HG03196 (cell line): ENCODE measurements around the gene TPRN.

Experiments
- ATAC-seq: cut with Tn5 transposase; IDR thresholded peaks from one replicate; pipeline ENCODE4 v1.9.1; 2021; ENCODE audit not compliant: unreplicated experiment

The TPRN gene

DNA sequence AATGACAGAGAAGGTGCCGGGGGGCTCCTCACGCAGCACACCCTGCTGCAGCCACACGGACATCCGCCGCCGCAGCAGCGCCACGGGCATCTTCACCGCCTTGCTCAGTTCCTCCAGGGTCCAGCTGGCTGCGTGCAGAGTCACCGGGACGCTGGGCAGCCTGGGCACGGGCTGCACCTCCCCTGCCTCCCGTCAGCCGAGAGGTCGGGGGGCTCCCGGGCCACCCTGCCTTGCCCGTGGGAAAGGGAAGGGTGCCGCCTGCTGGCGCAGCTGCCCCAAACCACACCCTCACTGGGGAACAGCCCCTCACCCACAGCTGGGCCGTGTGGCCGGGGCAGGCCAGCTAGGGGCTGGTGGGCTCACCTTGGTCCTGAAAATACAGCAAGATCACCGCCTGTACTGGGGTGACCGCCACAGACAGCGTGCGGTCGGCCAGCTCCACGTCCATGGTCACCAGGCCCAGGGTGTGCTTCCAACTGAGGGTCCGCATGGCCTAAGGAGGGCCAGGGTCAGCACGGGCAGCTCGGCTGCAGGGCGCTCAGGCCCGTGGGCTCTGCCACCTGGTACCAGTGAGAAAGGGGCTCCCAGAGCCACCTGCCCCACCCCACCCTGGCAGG is 25.1 kb downstream of the TPRN start:
- no peak for ATAC-seq

- no peak for ATAC-seq
These were observed 25.7 kb downstream of the TPRN start for GRCh38 chr9:137174722-137175293.

GRCh38 chr9:137173796-137174664 is 26.5 kb downstream of the TPRN start:
- no peak for ATAC-seq

- no peak for ATAC-seq
These were observed 27.4 kb downstream of the TPRN start for GRCh38 chr9:137172901-137173795.

DNA sequence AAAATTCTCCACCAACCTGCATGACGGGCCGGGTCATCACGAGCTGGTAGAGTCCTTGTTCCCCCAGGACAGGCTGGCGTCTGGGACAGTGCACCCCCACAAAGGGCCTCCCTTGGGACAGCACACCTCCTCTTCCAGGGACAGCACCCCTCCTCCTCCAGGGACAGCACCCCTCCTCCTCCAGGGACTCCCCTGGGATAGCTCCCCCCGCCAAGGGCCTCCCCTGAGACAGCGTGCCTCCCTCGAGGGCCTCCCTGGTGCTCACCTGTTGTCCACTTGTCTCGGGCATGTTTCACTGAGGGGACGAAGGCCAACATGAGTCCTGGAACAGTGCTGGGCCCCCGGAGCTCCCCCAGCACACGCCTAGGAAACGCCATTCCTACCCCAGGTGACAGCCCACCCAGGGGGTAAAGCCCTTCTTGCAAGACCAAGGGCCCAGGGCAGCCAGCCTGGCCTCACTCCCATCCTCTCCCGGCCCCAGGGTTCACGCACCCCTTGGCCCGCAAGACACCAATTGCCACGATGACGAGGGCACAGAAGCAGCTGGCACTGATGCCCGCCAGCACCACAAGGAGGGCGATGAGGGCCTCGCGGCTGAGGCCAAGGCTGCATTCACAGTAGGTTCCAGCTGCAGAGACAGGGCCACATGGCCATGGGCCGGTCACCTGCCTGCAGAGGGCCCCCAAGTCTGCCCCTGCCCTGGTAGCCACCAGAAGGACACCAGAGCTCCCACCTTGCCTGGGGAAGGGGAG is 29.2 kb downstream of the TPRN start:
- ATAC-seq, result no peak

GRCh38 chr9:137170486-137171148 is 29.9 kb downstream of the TPRN start:
- ATAC-seq, result no peak

DNA sequence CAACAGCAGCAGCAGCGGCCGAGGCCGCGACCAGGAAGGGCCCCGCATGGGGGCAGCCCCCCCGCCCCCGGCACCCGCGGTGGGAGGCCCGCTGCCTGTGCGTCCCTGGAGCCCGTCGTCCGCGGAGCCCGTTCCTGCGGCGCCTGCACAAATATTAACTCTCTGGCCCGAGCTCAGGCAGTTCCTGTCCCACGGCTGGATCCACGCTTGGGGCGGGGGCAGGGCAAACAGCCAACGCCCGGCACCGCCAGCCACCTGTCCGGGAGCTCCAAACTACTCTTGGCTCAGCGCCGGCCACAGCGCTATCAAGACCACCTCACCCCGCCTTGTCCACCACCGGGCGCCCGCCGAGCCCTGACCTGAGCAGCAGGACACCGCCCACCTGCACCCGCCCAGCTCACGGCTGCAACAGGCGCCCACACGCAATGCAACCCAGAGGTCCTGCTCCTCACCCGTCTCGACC is 30.6 kb downstream of the TPRN start, which contains the start of gene LRRC26:
LRRC26 (minus strand) TSS at position 156 of the 463 bp plus-strand sequence; CDS start at position 48, 108 bp downstream.
- ATAC-seq, result no peak

GRCh38 chr9:137168904-137169856 is 31.4 kb downstream of the TPRN start:
- ATAC-seq, result no peak

- ATAC-seq, result no peak
These were observed 32.0 kb downstream of the TPRN start for GRCh38 chr9:137168573-137168903.

DNA sequence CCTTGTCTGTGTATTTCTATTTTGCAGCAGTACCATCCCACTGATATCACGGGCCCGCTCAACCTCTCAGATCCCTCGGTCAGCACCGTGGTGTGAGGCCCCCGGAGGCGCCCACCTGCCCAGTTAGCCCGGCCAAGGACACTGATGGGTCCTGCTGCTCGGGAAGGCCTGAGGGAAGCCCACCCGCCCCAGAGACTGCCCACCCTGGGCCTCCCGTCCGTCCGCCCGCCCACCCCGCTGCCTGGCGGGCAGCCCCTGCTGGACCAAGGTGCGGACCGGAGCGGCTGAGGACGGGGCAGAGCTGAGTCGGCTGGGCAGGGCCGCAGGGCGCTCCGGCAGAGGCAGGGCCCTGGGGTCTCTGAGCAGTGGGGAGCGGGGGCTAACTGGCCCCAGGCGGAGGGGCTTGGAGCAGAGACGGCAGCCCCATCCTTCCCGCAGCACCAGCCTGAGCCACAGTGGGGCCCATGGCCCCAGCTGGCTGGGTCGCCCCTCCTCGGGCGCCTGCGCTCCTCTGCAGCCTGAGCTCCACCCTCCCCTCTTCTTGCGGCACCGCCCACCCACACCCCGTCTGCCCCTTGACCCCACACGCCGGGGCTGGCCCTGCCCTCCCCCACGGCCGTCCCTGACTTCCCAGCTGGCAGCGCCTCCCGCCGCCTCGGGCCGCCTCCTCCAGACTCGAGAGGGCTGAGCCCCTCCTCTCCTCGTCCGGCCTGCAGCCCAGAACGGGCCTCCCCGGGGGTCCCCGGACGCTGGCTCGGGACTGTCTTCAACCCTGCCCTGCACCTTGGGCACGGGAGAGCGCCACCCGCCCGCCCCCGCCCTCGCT is 32.6 kb downstream of the TPRN start:
- no peak for ATAC-seq

- no peak for ATAC-seq
These were observed 33.2 kb downstream of the TPRN start for GRCh38 chr9:137167277-137167746.

DNA sequence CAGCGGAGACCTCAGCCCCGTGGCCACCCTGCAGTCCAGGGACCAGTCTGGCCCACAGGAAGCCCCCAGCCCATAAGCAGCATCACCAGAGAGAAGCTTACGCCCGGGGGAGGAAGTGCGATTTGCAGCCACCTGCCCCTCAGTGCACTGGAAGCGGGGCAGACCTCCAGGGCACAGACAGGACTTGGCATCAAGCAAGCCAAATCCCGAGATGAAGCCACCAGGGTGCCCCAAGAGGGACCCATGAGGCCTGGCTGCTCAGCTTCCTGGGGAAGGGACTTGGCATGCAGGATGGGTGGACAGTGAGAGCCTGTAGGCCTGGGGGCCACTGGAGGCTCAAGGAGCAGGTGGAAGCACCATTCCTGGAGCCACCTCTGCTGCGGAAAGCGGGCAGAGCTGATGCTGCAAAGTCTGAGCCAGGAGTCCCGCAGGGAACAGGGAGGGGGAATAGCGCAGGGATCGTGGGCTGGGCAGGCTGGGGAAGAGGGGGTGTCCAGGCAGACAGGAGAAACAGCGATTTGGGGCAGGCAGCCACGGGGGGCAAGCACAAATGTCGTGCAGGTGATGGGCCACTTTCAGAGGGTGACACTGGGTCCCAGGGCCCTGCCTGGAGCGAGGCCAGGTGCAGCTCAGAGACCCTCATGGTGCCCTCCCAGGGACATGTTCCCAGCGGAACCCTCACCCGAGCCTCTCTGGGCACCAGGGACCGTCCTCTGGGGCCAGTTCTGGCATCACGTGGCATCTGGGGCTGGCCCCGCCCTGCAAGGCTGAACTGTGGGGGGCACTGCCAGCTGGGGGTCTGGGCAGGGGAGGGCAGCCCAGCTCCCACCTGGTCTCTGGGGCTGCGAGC is 33.9 kb downstream of the TPRN start:
- ATAC-seq, result no peak

DNA sequence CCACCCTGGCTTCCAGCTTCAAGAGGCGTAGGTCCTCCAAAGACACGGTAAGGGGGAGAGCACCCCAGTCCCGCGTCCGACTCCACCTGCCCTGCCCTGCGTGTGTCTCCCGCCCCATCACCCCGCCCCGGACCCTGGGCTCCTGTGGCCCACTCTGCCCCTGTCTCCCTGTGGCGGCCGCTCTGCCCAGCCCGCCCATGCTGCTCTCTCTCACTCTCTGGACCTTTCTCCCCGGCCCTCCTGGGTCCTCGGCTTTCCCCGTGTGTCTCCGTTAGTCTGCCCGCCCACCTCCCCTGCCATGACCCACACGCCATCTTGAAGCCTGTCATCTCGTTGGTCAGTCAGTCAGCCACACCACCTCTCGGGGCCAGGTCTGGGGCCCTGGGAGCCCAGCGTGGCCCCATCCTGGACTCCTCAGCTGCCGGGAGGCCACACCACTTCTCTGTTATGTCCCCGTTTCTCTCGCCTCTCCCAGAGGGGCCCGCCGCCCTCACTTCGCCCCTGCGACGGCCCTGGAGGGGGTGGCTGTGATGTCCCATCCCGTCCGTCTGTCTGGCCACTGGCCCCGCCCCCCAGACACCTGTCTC is 35.2 kb downstream of the TPRN start:
- no peak for ATAC-seq

DNA sequence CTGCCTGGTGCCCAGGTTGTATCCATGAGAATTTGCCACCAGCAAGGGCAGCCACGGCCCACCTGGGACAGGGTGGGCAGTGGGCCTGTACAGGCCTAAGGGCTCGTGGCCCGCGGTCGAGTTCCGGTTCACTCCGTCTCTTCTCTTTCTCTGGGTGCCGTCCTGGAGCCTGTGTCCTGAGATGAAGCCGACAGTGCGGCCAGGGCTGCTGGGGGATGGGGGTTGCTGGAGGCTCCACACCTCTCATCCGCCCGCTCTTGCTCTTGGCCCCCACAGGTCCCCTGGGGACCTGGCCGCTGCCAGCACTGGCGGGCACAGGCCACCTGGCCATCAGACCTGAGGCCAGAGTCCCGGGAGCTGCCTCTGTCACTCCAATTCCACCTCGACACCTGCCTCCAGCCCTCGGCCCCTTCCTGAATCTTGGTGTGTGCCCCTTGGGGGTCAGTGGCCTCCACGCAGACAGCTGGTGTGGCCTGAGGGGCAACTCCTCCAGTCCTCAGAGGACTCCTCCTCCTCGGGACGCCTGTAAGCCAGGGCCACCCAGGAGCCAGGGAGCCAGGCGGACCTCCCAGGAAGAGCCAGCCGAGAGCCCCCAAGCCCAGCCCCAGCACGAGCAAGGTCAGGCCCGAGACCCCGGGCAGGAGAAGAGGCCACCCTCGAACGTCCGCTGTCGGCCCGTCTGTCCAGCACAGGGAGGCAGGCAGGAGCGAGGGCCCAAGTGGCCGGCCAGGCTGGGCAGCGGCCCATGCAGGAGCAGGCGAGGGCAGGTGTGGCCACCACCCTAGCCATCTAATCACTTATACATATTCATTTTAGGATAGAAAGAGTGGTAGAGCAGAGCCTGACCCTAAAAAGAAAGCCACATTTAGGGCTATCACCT is 35.9 kb downstream of the TPRN start:
- no peak for ATAC-seq

DNA sequence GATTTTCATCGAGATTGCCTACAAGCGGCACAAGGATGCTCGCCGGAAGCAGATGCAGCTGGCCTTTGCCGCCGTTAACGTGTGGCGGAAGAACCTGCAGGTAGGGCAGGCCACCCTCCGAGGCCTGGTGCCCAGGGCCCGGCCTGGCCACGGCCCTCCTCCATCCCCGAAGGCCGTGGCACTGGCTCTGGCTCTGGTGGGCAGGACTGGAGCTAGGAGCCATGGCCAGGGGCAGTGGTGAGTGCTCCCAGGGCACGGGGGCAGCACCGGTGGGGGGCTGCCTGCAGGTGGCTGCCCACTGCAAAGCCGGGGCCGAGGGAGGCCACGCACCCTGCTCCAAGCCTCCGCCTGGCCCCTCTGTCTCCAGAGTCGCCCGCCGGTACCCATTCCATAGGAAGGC is 36.7 kb downstream of the TPRN start:
- no peak for ATAC-seq

DNA sequence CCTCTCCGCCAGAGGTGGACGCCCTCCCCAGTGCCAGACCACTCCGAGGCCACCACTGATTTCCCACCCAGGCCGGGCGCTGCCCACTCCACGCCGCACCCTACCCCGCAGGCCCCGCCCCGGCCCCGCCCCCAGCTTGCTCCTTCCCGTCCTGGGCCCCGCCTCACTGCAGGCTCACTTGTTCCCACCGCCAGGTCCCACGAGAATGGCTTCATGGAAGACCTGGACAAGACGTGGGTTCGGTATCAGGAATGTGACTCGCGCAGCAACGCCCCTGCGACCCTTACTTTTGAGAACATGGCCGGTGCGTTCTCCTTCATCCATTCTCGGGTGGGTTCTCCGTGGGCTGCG is 37.2 kb downstream of the TPRN start:
- no peak for ATAC-seq
